ENCODE results near the gene ASTN2. TPM values are rescaled to one million over a fixed set of nuclear protein-coding genes. Genes with fewer than 3 reads are reported as not detected.

Gene ASTN2
- total and polyA plus RNA-seq, 2 experiments from 2014 or later, result 7.0 to 24.6 TPM

GRCh38 chr9:117355542-117355941 is 59.3 kb downstream of the ASTN2 start:
- no peaks in the 10 kb centered on the region for H3K36me3 Mint-ChIP-seq (ENCODE audit: low read depth)
- no peaks in the 10 kb centered on the region for H3K27me3 ChIP-seq (ENCODE audit: insufficient read depth)
- H2AFZ ChIP-seq, result no peak overlapping the region
- no peak overlapping the region for H3K4me3 ChIP-seq
- H3F3A ChIP-seq (replicated peaks; ENCODE audit: low read depth), result no peaks in the 10 kb centered on the region
- TF ChIP-seq ZNF114 (CRISPR knock-in tag; IDR thresholded peaks at IDR 0.05) (no peak), POLR2AphosphoS5 (IDR thresholded peaks at IDR 0.05; ENCODE audit: low read depth) (no peak), CTCF (conservative IDR thresholded peaks at IDR 0.05; ENCODE audit: low read depth in 2 of 2) (no peak), ZNF462 (CRISPR knock-in tag; IDR thresholded peaks at IDR 0.05) (no peak), STAT1 (IDR thresholded peaks at IDR 0.05; ENCODE audit: unreplicated experiment) (no peak), ETS1 (IDR thresholded peaks at IDR 0.05) (no peak), NANOG (IDR thresholded peaks at IDR 0.05; ENCODE audit: borderline replicate concordance) (no peak), REST (IDR thresholded peaks at IDR 0.05; ENCODE audit: unreplicated experiment) (no peak), ZNF331 (CRISPR knock-in tag; IDR thresholded peaks at IDR 0.05; ENCODE audit: low read depth) (no peak), EZH2 (IDR thresholded peaks at IDR 0.05; ENCODE audit: low read depth, unreplicated experiment) (no peak), EZH2phosphoT487 (IDR thresholded peaks at IDR 0.05; ENCODE audit: unreplicated experiment) (no peak), JUNB (IDR thresholded peaks at IDR 0.05; ENCODE audit: unreplicated experiment) (no peak)
- no peaks in the 10 kb centered on the region for H4K20me1 ChIP-seq (replicated peaks; ENCODE audit: insufficient read depth)
- H3K9me2 ChIP-seq (ENCODE audit: insufficient read depth), result peaks cover 20% of the 10 kb centered on the region; the same call in 1 of the 2 replicates
- ATAC-seq (no peak), DNase-seq (ENCODE audit: low spot score) (no peak)
- H3K27ac ChIP-seq (ENCODE audit: low read depth), result no peak overlapping the region
- H3K4me1 ChIP-seq (ENCODE audit: insufficient read depth), result no peaks in the 10 kb centered on the region
- H3K79me2 ChIP-seq (replicated peaks; ENCODE audit: insufficient read depth), result no peaks in the 10 kb centered on the region; the same call in 1 of the 2 replicates
- no peak overlapping the region for H3K4me2 ChIP-seq
- H3K27ac Mint-ChIP-seq, result no peak overlapping the region
- peaks cover 25% of the 10 kb centered on the region for H3K4me1 Mint-ChIP-seq
- H3K9me3 Mint-ChIP-seq, result no peaks in the 10 kb centered on the region
- no peaks in the 10 kb centered on the region for H3K27me3 Mint-ChIP-seq (ENCODE audit: insufficient read depth, low read depth, poor library complexity)
- H3K4me3 Mint-ChIP-seq, result no peak overlapping the region
- H3K36me3 ChIP-seq (ENCODE audit: insufficient read depth), result no peaks in the 10 kb centered on the region

Data from GM23338 (cell line).